K562 (cell line): ENCODE data around the gene PRKCE.
"Not testable (repeated sequence)": the region's sequence is repeated elsewhere in the genome, so short reads cannot be mapped to it uniquely, and the experiment has no call there.

Experiments used
- CREB1 ChIP-seq, 2 experiments: sonication (generic) in 1 of 2; formaldehyde crosslinking in 1 of 2; IDR thresholded peaks; 2 replicates each; pipeline versions ENCODE4 v1.6.1 to v1.8.0; 2012 to 2022; ENCODE audit warnings: inconsistent platforms in 1 of 2, mild to moderate bottlenecking in 1 of 2, missing genetic modification reagents in 1 of 2, moderate library complexity in 1 of 2
- NFYB ChIP-seq: IDR thresholded peaks from 2 replicates; pipeline ENCODE4 v1.6.1; 2011; ENCODE audit warnings: mild to moderate bottlenecking, moderate library complexity; ENCODE audit not compliant: insufficient read length; ENCODE audit errors: extremely low read depth
- RNF2 ChIP-seq: sonication (generic); IDR thresholded peaks from 2 replicates; pipeline ENCODE4 v1.6.1; 2016
- ZNF518B ChIP-seq: fragments of 250-450 bp; sonication (Bioruptor Pico); IDR thresholded peaks from 2 replicates; pipeline ENCODE4 v1.5.0; 2021; ENCODE audit warnings: mild to moderate bottlenecking, moderate library complexity

GRCh38 chr2:45917561-45918176 lies 266.2 kb downstream of the PRKCE start:
- not testable (repeated sequence) for TF ChIP-seq RNF2; CREB1 (IDR thresholded peaks at IDR 0.05); CREB1 (CRISPR knock-in tag; IDR thresholded peaks at IDR 0.05); ZNF518B; NFYB
